GM19372 (cell line): Measurements from ENCODE around the gene TMEM59L.

Experiments used
- ATAC-seq: cut with Tn5 transposase; IDR thresholded peaks from one replicate; pipeline ENCODE4 v1.9.1; 2021; ENCODE audit warnings: mild to moderate bottlenecking, low read depth, moderate library complexity; ENCODE audit not compliant: unreplicated experiment

TMEM59L gene

GRCh38 chr19:18669883-18670282 lies 57.2 kb downstream of the TMEM59L start:
- no peak for ATAC-seq

DNA sequence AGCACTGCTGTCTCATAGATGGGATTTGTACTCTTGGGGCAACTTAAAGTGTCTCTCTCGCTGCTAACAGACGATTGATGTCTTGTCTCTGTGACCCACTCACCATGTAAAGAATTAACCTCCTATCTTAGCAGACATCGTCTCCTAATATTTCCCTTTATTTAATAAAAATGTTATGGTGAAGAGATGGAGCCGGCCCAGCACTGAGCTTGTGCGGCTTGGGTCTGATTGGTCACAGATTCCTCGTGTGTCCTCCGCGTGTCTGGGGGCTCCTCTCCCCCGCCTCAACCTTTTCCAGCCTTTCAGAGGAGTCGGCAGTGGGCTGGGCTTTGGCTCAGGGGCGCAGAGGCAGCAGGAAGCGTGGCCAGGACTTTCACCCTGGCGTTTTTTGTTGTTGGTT lies 57.6 kb downstream of the TMEM59L start:
- no peak for ATAC-seq
